K562 (cell line): Measurements from ENCODE around the gene SMIM29. TPM values are rescaled to one million over a fixed set of nuclear protein-coding genes. Genes with fewer than 3 reads are reported as not detected.

Source experiments
- ATF6 ChIP-seq: sonication (generic); formaldehyde crosslinking; IDR thresholded peaks from 2 replicates; pipeline ENCODE4 v1.4.0; 2020; ENCODE audit warnings: mild to moderate bottlenecking, missing genetic modification reagents
- CLOCK ChIP-seq: fragments of 250-450 bp; sonication (Bioruptor Pico); IDR thresholded peaks from 2 replicates; pipeline ENCODE4 v1.4.0; 2020; ENCODE audit warnings: mild to moderate bottlenecking, moderate library complexity, borderline replicate concordance
- KAT8 ChIP-seq: fragments of 450-650 bp; IDR thresholded peaks from 2 replicates; pipeline ENCODE4 v1.6.1; 2016; ENCODE audit warnings: low read depth, mild to moderate bottlenecking
- MTA2 ChIP-seq: fragments of 450-650 bp; IDR thresholded peaks from 2 replicates; pipeline ENCODE4 v1.6.1; 2016; ENCODE audit warnings: low read depth
- MYC ChIP-seq, 2 experiments: fragments of 250-450 bp in 1 of 2; sonication (Bioruptor Pico) in 1 of 2; IDR thresholded peaks; 2 replicates each; pipeline versions ENCODE4 v1.5.1 to v1.6.1; 2012 to 2021; ENCODE audit warnings: low read depth in 2 of 2, borderline replicate concordance in 1 of 2, improper control_type of control experiment in 1 of 2, low read length in 1 of 2, mild to moderate bottlenecking in 1 of 2, moderate library complexity in 1 of 2
- PBX2 ChIP-seq, 2 experiments: IDR thresholded peaks in 1 of 2; conservative IDR thresholded peaks in 1 of 2; 2 replicates each; pipeline ENCODE4 v1.6.1; 2016; ENCODE audit warnings: low read depth in 2 of 2, mild to moderate bottlenecking in 1 of 2, missing compliant biosample characterization in 1 of 2, missing genetic modification characterization in 1 of 2, moderate library complexity in 1 of 2
- RBM14 ChIP-seq: fragments of 200-400 bp; formaldehyde crosslinking; IDR thresholded peaks from 2 replicates; pipeline ENCODE4 v1.6.1; 2018; ENCODE audit warnings: low read depth, mild to moderate bottlenecking, low read length, moderate library complexity, borderline replicate concordance; ENCODE audit not compliant: insufficient read depth
- RERE ChIP-seq: sonication (generic); formaldehyde crosslinking; IDR thresholded peaks from 2 replicates; pipeline ENCODE4 v1.8.0; 2023; ENCODE audit warnings: missing genetic modification reagents, mild to moderate bottlenecking, borderline replicate concordance
- TEAD4 ChIP-seq, 2 experiments: sonication (generic) in 1 of 2; formaldehyde crosslinking in 1 of 2; IDR thresholded peaks; 2 replicates each; pipeline versions ENCODE4 v1.6.1 to v1.8.0; 2012 to 2022; ENCODE audit warnings: borderline replicate concordance in 1 of 2, inconsistent platforms in 1 of 2, low read length in 1 of 2, mild to moderate bottlenecking in 1 of 2, missing genetic modification reagents in 1 of 2
- ZBTB26 ChIP-seq: fragments of 450-650 bp; formaldehyde crosslinking; IDR thresholded peaks from 2 replicates; pipeline ENCODE4 v1.4.0; 2022; ENCODE audit warnings: missing genetic modification characterization
- ZNF146 ChIP-seq: IDR thresholded peaks from one replicate; pipeline ENCODE4 v1.6.1; 2018; ENCODE audit warnings: missing compliant biosample characterization; ENCODE audit not compliant: unreplicated experiment
- polyA plus RNA-seq, 8 experiments: library from polyadenylated mRNA; depleted of rRNA in 4 of 8; stranded (reverse) in 5 of 8; unstranded in 3 of 8; fragments of >200 nt; fragmentation: Nextera tagmentation in 2 of 8; fragmentation: Illumina TruSeq in 1 of 8; extraction: Ambion mirVana in 2 of 8; extraction: Trizol in 1 of 8; gene quantifications; 2 replicates each; pipeline versions ENCODE4 v1.2.1 to v1.2.3, GENCODE V29; 2011 to 2014; ENCODE audit warnings: inconsistent platforms in 1 of 8, missing spikeins in 1 of 8
- total RNA-seq, 7 experiments: library from RNA; depleted of rRNA in 6 of 7; stranded (reverse); fragments of >200 nt in 6 of 7; fragmentation: Illumina TruSeq in 2 of 7; extraction: Trizol in 2 of 7; gene quantifications; 2 replicates each; pipeline versions ENCODE4 v1.2.1 to v1.2.3, GENCODE V29; 2011 to 2021; ENCODE audit warnings: low replicate concordance in 1 of 7

Gene SMIM29
- total and polyA plus RNA-seq, 9 of the 15 experiments (the other 6 are each of a cell fraction or from before 2014, with no cell fraction given), result 6.5 to 36.7 (median 20.9) TPM

GRCh38 chr6:34277763-34278112 lies 28.9 kb upstream of the SMIM29 start (continued):
- TF ChIP-seq CLOCK (no peak), ATF6 (CRISPR knock-in tag) (0 out of 2 replicates have a peak, but pooled peaks have one; percentile 13), PBX2 (CRISPR knock-in tag; IDR thresholded peaks at IDR 0.05; ENCODE audit: low read depth) (no peak), PBX2 (tag; conservative IDR thresholded peaks at IDR 0.05; ENCODE audit: low read depth) (no peak; the same call in 1 of the 2 replicates), KAT8 (no peak), ZBTB26 (no peak), TEAD4 (IDR thresholded peaks at IDR 0.05; ENCODE audit: low read length) (no peak), TEAD4 (CRISPR knock-in tag; IDR thresholded peaks at IDR 0.05; ENCODE audit: borderline replicate concordance) (no peak), MYC (IDR thresholded peaks at IDR 0.05; ENCODE audit: low read depth, low read length) (peak; percentile 6; the same call in 1 of the 2 replicates), MYC (CRISPR knock-in tag; IDR thresholded peaks at IDR 0.05; ENCODE audit: borderline replicate concordance, low read depth) (0 out of 2 replicates have a peak, but pooled peaks have one; percentile 60), ZNF146 (CRISPR knock-in tag) (no peak), MTA2 (no peak), RBM14 (no peak), RERE (CRISPR knock-in tag) (no peak)
